ENCODE data around the gene GALNT1.

The GALNT1 gene

DNA sequence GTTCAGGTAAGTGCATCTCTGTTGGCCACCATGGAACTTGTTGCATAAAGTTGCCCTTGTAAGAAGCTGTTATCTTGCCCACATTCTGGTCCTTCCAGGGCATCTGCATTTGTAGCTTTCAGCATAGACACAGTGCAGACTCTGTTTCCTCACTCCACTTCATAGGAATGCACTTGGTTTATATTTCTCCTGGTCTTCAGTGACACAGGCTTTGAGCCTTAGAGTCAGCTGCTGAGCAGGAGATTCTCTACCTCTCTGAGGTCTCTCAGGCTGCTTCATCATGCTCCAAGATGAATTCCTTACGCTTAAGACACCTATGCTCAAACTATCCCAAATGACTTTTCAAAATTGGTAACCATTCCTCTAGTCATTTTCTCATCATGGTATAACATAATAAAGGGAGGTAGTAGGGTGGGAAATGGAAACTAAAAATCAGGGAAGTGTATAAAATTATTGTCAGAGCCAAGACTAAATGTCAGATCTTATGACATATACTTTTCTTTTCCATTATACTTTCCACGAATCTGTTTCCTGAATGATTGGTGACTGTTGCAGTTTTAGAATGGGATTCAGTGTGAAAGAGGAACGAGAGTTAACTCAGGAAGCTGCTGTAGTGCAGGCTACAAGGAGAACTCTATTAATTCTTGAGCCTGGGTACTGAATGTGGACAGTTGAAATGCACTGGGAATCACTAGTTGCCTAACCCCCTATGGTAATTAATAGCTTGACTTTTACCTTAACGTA lies 72.0 kb downstream of the GALNT1 start:
- peaks cover 2% of the 10 kb centered on the region for H3K36me3 Mint-ChIP-seq
- no peak overlapping the region for H3K4me3 Mint-ChIP-seq
- no peaks in the 10 kb centered on the region for H3K27me3 Mint-ChIP-seq
- H3K4me1 Mint-ChIP-seq (ENCODE audit: low read depth) = peaks cover 16% of the 10 kb centered on the region
- H3K27ac Mint-ChIP-seq = no peak overlapping the region
- H3K9me3 Mint-ChIP-seq (ENCODE audit: low read depth) = no peaks in the 10 kb centered on the region

DNA sequence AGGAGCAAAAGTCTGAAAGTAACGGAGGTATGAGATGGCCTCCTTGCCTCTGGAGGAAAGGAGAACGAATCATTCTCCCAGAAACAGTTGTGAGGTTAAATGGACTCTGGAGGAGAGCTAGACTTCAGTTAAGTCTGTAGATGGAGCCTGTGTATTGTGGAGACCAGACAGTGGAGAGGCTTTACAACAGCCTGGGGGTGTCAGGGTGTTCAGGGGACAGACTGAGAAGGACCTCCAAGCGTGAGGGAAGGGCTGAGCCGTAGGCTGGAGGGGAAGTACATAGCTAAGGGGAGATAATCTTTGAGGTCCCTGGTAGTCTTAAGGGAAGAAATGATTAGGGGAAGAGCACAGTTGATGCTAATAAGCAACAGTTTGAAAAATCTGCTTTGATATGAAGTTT lies 76.6 kb downstream of the GALNT1 start:
- no peaks in the 10 kb centered on the region for H3K27me3 Mint-ChIP-seq
- H3K27ac Mint-ChIP-seq = no peak overlapping the region
- H3K4me1 Mint-ChIP-seq (ENCODE audit: low read depth) = peaks cover 16% of the 10 kb centered on the region
- H3K36me3 Mint-ChIP-seq = peaks cover 8% of the 10 kb centered on the region
- H3K4me3 Mint-ChIP-seq = no peak overlapping the region
- no peaks in the 10 kb centered on the region for H3K9me3 Mint-ChIP-seq (ENCODE audit: low read depth)

DNA sequence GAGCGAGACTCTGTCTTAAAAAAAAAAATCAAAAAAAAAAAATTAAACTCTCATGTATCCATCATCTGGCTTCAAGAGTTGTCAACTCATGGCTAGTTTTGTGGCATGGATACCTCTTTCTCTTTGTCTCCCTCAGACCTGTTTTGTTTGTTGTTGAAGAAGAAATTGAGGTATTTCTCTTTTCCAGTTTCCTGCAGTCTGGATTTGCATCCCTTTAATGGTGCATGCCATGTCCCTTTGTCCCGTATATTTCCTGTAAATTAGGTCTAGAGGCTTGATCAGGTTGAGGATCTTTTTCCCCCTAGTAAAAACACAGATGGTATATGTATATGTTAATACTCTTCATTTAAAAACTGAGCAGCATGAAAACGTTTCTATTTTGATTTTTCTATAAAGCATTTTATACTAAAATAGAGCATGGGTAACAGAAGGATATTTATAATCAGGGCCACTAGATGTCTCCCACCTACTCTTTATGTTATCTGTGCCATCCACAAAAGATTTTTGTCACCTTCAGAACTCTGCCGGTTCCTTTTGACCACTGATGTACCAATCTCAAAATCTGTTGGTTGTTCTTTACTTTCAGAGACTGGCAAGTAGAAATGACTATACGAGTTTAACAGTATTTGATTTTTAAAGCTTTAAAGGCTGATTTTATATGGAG lies 80.1 kb downstream of the GALNT1 start:
- Mint-ChIP-seq H3K4me3 (no peak overlapping the region), H3K9me3 (ENCODE audit: low read depth) (no peaks in the 10 kb centered on the region), H3K36me3 (peaks cover 28% of the 10 kb centered on the region), H3K27me3 (no peaks in the 10 kb centered on the region), H3K27ac (no peak overlapping the region), H3K4me1 (ENCODE audit: low read depth) (peaks cover 10% of the 10 kb centered on the region)

DNA sequence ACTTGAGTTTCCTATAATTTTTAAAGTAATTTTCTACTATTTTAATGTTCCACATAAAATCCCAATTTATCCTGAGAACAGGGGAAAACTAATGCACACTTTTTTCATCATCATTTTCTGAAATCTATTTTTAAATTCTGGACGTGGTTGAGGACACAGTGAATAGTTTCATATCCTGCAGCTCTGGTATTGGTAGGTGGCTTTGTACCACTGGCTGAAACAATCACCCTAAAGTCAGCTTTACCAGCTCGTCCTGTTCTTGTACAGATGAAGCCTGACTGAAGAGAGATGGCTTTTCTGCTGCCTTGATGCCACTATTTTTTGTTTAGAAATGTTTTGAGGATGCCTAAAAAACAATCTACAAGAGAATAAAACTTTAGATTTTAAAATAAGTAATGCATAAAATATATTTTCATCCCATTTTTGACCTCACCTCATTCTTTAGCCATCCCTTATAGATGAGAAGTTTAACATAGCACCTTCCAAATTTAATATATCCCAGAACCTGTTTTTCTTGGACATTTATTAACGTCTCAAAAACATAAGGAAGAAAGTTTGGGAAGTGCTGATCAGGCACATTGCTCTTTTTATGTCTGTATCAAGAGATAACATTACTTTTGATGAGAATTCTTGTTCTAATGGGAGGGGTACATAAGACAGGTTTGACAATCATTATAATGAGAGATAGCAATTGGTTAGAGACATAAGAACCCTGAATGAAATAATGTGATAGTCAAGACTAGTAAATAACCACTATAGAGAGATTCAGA lies 80.9 kb downstream of the GALNT1 start:
- Mint-ChIP-seq H3K27ac (no peak overlapping the region), H3K4me3 (no peak overlapping the region), H3K36me3 (peaks cover 33% of the 10 kb centered on the region), H3K9me3 (ENCODE audit: low read depth) (no peaks in the 10 kb centered on the region), H3K4me1 (ENCODE audit: low read depth) (peaks cover 10% of the 10 kb centered on the region), H3K27me3 (no peaks in the 10 kb centered on the region)

DNA sequence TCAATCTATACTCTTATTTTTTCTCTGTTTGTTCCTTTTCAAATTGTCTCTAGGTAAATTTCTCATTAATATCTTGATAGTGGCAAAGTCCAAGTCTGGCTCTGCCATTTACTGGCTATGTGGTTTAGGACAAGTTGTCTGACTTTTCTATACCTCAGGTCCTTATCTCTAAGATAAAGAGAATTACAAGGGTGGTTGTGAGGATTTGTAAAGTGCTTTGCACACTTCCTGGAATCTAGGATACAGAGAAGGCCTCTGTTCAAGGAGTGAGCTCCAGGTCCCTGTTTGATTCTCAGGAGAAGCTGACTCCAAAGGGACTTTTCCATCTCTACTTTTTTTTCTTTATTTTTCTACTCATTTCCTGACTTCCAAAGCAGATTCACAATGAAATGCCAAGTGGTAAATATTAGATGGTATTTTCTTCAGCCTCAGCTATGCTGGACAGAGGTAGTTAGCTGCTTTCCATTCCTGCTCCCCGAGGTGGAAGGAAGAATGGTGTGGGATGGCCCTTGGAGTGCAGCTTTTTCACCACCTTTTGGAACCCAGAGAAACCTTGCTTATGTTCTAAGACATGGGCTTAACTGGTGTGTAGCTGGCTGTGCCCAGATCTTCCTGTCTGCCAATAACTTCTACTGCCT lies 90.5 kb downstream of the GALNT1 start:
- Mint-ChIP-seq H3K9me3 (ENCODE audit: low read depth) (no peaks in the 10 kb centered on the region), H3K4me3 (no peak overlapping the region), H3K27me3 (no peaks in the 10 kb centered on the region), H3K4me1 (ENCODE audit: low read depth) (no peaks in the 10 kb centered on the region), H3K36me3 (peaks cover 28% of the 10 kb centered on the region), H3K27ac (no peak overlapping the region)

DNA sequence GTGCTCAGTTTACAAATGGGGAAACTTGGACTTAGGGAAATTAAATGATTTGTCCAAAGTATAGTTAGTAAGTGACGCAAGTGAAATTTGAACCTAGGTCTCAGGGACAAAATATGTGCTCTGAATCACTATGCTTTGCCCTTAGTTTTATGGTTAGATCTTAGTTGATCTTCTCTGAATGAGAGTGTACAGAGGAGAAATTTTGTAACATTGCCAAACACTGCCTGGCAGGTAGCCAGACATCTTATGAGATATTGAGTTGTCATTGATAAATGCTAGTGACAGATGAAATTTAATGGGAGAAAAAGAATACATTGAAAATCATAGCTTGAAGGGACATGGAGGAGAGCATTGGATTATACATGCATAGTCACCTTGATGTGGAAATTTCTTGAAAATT lies 91.4 kb downstream of the GALNT1 start:
- no peaks in the 10 kb centered on the region for H3K27me3 Mint-ChIP-seq
- no peaks in the 10 kb centered on the region for H3K9me3 Mint-ChIP-seq (ENCODE audit: low read depth)
- no peak overlapping the region for H3K4me3 Mint-ChIP-seq
- H3K27ac Mint-ChIP-seq = no peak overlapping the region
- peaks cover 21% of the 10 kb centered on the region for H3K36me3 Mint-ChIP-seq
- H3K4me1 Mint-ChIP-seq (ENCODE audit: low read depth) = no peaks in the 10 kb centered on the region

DNA sequence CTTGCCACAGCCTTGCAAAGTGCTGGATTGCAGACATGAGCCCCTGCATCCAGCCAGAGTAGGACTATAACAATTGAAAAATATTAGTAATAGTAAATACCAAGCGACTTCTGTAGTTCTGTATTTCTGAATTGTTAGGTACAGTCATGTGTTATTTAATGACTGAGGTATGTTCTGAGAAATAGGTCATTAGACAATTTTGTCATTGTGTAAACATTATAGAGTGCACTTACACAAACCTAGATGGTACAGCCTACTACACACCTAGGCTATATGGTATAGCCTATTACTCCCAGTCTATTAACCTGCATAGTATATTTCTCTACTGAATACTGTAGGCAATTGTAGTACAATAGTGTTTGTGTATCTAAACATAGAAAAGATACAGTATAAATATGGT lies 92.1 kb downstream of the GALNT1 start:
- Mint-ChIP-seq H3K27me3 (no peaks in the 10 kb centered on the region), H3K27ac (no peak overlapping the region), H3K9me3 (ENCODE audit: low read depth) (no peaks in the 10 kb centered on the region), H3K36me3 (peaks cover 16% of the 10 kb centered on the region), H3K4me3 (no peak overlapping the region), H3K4me1 (ENCODE audit: low read depth) (no peaks in the 10 kb centered on the region)

DNA sequence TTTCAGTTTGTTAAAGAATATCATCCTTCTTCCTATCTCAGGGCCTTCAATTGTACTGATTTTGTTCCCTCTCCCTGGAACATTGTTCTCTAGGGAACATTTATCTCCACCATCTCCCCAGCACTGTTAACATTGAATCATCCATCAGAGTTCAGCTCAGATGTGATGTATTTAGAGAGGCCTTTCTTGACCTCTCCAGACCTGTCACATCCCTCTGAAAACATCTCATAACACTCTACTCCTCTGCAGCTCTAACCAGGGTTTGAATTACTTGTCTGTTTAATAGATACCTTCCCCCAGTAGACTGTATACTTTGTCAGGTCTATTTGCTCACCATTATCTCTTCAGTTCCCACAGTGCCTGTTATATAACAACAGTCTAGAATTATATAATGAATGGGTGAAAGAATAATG lies 98.6 kb downstream of the GALNT1 start:
- Mint-ChIP-seq H3K4me3 (no peak overlapping the region), H3K36me3 (peaks cover 10% of the 10 kb centered on the region), H3K4me1 (ENCODE audit: low read depth) (no peaks in the 10 kb centered on the region), H3K9me3 (ENCODE audit: low read depth) (no peaks in the 10 kb centered on the region), H3K27me3 (no peaks in the 10 kb centered on the region), H3K27ac (no peak overlapping the region)

DNA sequence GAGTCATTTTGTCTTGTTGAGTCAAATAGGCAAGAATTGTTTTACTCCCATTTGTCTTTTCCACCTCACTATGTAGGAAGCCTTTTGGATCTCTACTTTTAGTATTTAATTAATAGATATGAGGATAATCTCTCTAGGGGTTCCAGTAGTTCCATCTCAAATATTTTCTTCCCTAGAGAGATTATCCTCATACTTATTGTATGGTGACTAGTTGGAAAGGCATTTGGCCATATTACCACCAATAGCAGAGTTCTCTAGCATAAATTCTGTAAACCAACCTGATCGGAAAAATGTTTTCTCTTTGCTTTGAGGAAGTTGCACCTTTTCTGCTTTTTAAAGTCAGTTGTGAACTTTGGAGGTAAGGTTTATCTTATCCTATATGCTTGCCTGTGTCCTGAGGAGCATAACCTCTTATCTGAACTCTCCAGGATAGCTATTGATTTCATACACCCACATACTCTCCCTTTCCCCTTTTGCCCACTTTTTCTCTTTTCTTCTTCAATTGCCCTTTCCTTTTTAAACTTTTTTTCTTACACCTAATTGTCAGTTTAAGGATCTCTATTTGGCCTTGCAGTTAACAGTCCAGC lies 100.8 kb downstream of the GALNT1 start:
- Mint-ChIP-seq H3K4me3 (no peak overlapping the region), H3K4me1 (ENCODE audit: low read depth) (no peaks in the 10 kb centered on the region), H3K9me3 (ENCODE audit: low read depth) (no peaks in the 10 kb centered on the region), H3K36me3 (peaks cover 8% of the 10 kb centered on the region), H3K27ac (no peak overlapping the region), H3K27me3 (no peaks in the 10 kb centered on the region)

DNA sequence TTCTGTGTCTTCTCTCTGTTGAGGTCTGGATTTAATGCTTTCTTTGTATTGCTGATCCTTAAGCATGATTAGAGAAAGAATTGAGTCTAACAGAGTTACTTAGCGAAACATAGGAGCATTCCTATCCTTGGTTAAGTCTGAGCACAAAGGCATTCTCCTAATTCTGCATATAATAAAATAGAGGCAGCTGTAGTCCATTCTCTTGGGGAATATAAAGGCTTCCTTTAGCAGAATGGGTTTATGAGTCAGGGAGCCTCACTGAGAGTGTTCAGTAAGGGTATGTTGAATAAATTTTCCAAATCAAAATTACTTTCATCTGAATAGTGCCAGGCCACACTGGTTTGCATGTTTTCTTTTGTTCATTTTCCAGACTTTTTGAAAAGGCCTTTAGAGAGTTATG lies 101.5 kb downstream of the GALNT1 start:
- H3K27ac Mint-ChIP-seq = no peak overlapping the region
- peaks cover 10% of the 10 kb centered on the region for H3K36me3 Mint-ChIP-seq
- H3K4me3 Mint-ChIP-seq = no peak overlapping the region
- no peaks in the 10 kb centered on the region for H3K4me1 Mint-ChIP-seq (ENCODE audit: low read depth)
- no peaks in the 10 kb centered on the region for H3K27me3 Mint-ChIP-seq
- no peaks in the 10 kb centered on the region for H3K9me3 Mint-ChIP-seq (ENCODE audit: low read depth)

DNA sequence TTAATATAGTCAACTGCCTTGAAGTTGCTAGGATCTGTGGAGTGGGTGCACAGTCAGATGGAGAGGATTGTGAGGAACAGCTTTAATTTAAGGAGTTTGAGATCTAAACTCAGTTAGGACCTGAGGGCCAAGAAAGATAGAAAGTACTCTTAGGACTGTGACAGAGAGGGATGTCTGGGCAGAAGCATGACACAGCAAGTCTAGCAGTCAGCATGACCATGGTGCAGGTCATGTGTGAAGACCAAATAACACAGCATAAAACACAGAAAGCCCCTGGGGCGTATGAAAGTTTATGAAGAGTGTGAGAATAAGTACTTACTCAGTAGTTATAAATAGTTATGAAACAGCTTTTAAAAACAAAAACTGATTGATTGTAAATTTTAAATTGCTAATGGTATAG lies 107.2 kb downstream of the GALNT1 start:
- H3K4me3 Mint-ChIP-seq = no peak overlapping the region
- H3K4me1 Mint-ChIP-seq (ENCODE audit: low read depth) = no peaks in the 10 kb centered on the region
- no peaks in the 10 kb centered on the region for H3K9me3 Mint-ChIP-seq (ENCODE audit: low read depth)
- no peaks in the 10 kb centered on the region for H3K27me3 Mint-ChIP-seq
- no peak overlapping the region for H3K27ac Mint-ChIP-seq
- peaks cover 11% of the 10 kb centered on the region for H3K36me3 Mint-ChIP-seq

DNA sequence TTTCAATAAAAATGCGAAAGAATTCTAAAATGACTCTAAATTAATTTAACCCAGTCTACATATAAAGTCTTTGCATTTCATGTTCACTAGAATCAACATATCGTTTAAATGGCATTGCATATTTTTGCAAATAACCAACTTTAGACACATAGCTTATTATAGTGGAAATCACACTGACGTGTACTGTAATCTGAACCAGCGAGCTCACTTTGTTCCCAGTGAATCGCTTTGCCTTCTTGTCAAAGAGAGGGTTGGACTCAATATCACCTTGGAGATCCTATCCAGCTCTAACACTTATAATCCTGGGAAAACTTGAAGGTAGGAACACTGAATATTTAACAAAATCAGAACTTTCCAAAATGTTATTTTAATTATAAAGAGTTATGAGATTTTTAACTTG lies 108.2 kb downstream of the GALNT1 start:
- Mint-ChIP-seq H3K36me3 (peaks cover 6% of the 10 kb centered on the region), H3K4me3 (no peak overlapping the region), H3K4me1 (ENCODE audit: low read depth) (no peaks in the 10 kb centered on the region), H3K27me3 (no peaks in the 10 kb centered on the region), H3K27ac (no peak overlapping the region), H3K9me3 (ENCODE audit: low read depth) (no peaks in the 10 kb centered on the region)

DNA sequence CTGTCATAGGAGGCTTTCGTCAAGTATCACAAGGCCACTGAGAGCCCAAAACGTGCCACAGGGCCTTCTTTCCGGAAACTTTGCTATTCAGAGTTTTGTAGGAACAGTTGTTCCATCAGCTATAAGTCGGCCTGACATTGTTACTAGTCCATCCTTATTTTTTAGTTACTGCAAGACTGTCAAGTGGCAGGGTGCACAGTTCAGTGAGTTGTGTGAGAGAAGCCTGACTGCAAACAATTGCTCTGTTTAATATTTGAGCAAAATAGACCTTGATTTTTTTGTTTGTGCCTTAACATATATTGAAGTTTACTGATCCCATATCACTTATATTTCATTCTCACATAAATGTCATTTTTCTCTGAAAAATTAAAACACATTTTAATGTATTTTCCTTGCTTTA lies 110.1 kb downstream of the GALNT1 start:
- Mint-ChIP-seq H3K27me3 (no peaks in the 10 kb centered on the region), H3K4me1 (ENCODE audit: low read depth) (no peaks in the 10 kb centered on the region), H3K9me3 (ENCODE audit: low read depth) (no peaks in the 10 kb centered on the region), H3K36me3 (peaks cover 9% of the 10 kb centered on the region), H3K27ac (no peak overlapping the region), H3K4me3 (no peak overlapping the region)

DNA sequence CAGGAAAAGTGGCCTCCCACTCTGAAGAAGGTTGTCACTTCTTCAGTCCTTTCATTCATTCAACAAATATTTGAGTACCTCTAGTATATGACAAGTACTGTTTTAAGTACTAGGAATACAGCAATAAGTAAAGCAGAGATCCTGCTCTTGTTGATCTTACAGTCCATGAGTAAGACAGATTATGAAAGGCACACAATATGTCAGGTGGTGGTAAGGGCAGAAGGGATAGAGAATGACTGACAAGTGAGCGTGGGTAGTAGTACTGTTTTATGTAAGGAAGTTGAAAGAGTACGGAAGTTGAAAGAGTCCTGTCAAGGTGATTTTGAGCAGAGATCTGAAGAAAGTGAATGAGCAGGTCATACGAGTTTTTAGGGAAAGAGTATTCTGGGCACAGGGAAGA lies 111.3 kb downstream of the GALNT1 start:
- Mint-ChIP-seq H3K27ac (no peak overlapping the region), H3K9me3 (ENCODE audit: low read depth) (no peaks in the 10 kb centered on the region), H3K4me3 (no peak overlapping the region), H3K36me3 (peaks cover 17% of the 10 kb centered on the region), H3K4me1 (ENCODE audit: low read depth) (no peaks in the 10 kb centered on the region), H3K27me3 (no peaks in the 10 kb centered on the region)

DNA sequence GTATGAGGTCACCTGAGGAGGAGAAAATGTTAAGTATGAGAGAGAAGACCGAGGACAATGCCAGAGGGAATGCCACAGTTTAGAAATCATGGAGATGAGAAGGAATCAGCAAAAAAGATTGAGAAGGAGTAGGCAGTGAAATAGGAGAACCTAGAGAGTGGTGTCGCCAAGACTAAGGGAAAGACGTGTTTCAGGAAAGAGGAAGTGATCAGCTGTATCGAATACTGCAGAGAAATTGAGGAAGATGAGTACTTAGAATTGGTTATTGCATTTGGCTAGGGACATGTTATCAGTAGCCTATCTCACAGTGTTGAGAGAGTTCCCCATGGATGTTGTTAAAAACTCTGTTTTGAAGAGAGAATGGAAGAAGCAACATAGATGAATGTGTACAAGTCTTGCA lies 112.3 kb downstream of the GALNT1 start:
- Mint-ChIP-seq H3K27me3 (no peaks in the 10 kb centered on the region), H3K27ac (no peak overlapping the region), H3K9me3 (ENCODE audit: low read depth) (no peaks in the 10 kb centered on the region), H3K36me3 (peaks cover 18% of the 10 kb centered on the region), H3K4me3 (no peak overlapping the region), H3K4me1 (ENCODE audit: low read depth) (no peaks in the 10 kb centered on the region)
